Mesodermal cell (in vitro differentiated cells): ENCODE data around the gene SPSB1.
A peak's percentile ranks its signal among the peaks of the same experiment; 100 is the strongest.

ENCODE experiments used
- H3K27ac ChIP-seq: 2 replicates; pipeline ENCODE4 v1.7.0; 2013; ENCODE audit warnings: mild to moderate bottlenecking, low read depth, low read length, moderate library complexity; ENCODE audit not compliant: severe bottlenecking
- H3K36me3 ChIP-seq: 2 replicates; pipeline ENCODE4 v1.7.1; 2013; ENCODE audit warnings: mild to moderate bottlenecking, low read length, moderate library complexity; ENCODE audit not compliant: control insufficient read depth, insufficient read depth
- H3K4me1 ChIP-seq: one replicate; pipeline ENCODE4 v1.7.1; 2013; ENCODE audit warnings: mild to moderate bottlenecking, low read length; ENCODE audit not compliant: insufficient read depth, control insufficient read depth, poor library complexity, severe bottlenecking
- H3K4me3 ChIP-seq: 2 replicates; pipeline ENCODE4 v1.7.0; 2013; ENCODE audit warnings: low read length, control low read depth, mild to moderate bottlenecking; ENCODE audit not compliant: insufficient read depth, poor library complexity, severe bottlenecking; ENCODE audit errors: extremely low read depth
- H3K9me3 ChIP-seq: 2 replicates; pipeline ENCODE4 v1.7.1; 2013; ENCODE audit warnings: mild to moderate bottlenecking, low read length, moderate library complexity; ENCODE audit not compliant: control insufficient read depth
- WGBS, 2 experiments: methylation state at CpG; one replicate each; pipeline ENCODE4 v1.1.5; 2013; ENCODE audit warnings: missing lambda C conversion rate in 2 of 2; ENCODE audit not compliant: insufficient coverage in 2 of 2; 5-methylcytosine and 5-hydroxymethylcytosine counted together

The SPSB1 gene

DNA sequence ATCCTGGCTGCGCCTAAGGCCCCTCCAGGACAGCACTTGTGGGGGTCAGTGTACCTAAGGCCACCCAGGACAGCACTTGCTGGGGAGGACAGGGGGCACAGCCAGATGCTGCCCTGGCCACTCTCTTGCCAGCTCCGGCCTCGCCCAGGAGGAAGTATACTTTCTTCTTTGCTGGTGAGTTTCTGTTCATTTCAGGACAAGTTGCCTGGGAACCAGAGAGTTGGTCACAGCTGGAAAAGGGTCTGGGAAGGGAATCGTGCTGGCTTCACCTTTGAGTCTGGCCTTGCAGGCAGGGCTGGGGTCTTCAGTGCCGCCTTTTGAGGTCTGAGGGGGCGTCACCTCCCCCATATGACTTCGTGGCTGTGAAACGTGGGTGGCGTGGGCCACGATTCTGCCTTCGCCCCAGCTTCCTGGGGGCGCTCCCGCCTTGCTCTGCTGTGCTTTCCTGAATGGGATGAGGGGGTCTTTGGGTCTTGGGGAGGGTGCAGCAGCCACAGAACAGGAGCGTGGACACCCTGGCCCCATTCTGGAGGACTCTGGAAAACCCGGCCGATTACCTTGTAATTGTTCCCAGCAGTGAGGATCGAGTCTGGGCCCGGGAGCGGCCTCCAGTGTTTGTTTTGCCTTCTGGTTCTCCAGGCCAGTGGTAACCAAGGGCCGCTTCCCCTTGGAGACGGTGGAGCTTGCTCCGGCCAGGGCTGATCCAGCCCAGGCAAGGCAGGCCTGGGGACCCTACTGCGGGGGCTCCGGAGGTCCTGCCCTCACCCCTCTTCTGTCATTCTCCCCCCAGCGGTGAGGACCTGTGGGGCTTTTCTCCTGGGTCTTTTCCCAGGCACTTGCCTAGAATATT is 45.9 kb downstream of the SPSB1 start:
- peak overlapping the region; percentile 65 for H3K27ac ChIP-seq
- whole genome bisulfite sequencing, 2 experiments: 88 to 93% methylated on average over 18 to 21 of the region's 25 CpGs
- peaks cover 10% of the 10 kb centered on the region for H3K36me3 ChIP-seq
- peaks cover 21% of the 10 kb centered on the region for H3K4me1 ChIP-seq
- no peaks in the 10 kb centered on the region for H3K9me3 ChIP-seq
- H3K4me3 ChIP-seq: no peak overlapping the region

DNA sequence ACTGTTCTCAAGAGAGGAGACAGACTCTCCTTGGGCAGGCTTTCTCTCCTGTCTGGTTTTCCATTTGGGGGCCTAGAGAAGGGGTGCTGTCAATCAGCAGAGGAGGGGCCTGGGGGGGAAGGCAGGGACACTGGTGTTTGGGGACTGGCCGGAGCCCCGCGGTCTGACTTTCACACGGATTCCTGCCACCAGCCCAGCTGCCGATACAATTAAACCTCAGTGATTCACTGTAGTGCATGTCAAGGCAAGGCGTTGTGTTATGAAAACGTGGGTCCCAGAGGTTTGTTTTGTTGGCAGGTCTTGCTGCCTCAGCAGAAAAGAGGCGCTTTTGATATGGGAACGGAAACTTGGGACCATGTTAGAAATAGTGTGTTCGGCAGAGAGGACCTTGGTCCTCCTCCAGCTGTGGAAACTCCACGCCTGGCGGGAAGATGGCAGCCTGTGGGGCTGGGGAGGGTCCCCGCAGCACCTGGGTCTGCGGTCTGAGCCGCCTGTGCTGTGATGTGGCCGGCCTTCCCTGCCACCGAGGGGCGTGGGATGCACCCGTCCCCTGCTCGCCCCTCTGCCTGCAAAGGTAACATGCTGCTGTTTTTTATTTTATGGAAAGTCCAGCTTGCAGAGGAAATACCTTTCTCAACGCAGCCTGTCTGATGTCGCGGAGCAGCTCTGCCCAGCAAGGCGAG is 47.6 kb downstream of the SPSB1 start:
- H3K9me3 ChIP-seq: no peaks in the 10 kb centered on the region
- WGBS, 2 experiments: 92 to 94% methylated on average over 24 of the region's 24 CpGs
- H3K27ac ChIP-seq: peak overlapping the region; percentile 16
- peaks cover 21% of the 10 kb centered on the region for H3K4me1 ChIP-seq
- peaks cover 10% of the 10 kb centered on the region for H3K36me3 ChIP-seq
- no peak overlapping the region for H3K4me3 ChIP-seq

DNA sequence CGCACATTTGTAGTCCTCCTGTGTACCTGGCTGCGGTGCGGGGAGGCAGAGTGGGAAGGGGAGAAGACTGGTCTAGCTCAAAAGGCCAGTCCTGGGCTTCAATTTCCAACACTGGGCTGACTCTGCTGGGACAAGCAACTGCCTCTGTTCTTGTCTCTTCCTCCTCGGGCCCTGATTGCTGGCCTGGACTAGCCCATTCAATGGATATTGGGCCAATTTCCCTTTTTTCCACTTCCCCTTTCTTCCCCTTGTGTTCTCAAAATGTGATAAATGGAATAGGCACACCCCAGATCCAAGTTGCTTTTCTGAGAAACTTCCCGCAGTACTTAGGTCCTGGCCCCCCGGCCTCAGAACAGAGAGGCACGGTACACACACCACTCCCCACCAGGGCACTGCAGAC is 48.2 kb downstream of the SPSB1 start:
- Histone ChIP-seq H3K27ac (no peak overlapping the region), H3K36me3 (peaks cover 10% of the 10 kb centered on the region), H3K4me3 (no peak overlapping the region), H3K9me3 (no peaks in the 10 kb centered on the region), H3K4me1 (peaks cover 21% of the 10 kb centered on the region)
- 100% methylated on average over 3 to 4 of the region's 7 CpGs for WGBS, 2 experiments

DNA sequence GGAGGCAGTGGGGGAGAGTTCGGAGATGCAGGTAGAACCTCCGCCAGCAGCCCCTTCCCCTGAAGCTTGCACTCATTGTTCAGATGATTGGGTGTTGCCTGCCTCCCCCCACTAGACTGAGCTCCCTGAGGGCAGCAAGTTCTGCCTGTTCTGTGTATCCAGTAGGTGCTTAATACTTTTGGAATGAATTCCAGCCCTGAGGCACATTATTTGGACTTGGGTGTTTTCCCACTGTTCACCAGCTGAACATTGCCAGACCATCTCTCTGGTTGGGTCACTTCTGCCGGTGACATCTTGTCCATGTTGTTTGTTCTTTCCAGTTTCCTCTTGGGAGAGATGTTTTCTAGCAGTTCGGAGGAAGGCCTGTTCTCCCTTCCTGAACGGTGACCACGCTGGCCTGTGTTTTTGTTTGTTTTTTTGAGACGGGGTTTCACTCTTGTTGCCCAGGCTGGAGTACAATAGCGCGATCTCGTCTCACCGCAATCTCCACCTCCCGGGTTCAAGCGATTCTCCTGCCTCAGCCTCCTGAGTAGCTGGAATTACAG is 48.7 kb downstream of the SPSB1 start:
- WGBS, 2 experiments: 95 to 100% methylated on average over 1 to 8 of the region's 13 CpGs
- no peak overlapping the region for H3K4me3 ChIP-seq

DNA sequence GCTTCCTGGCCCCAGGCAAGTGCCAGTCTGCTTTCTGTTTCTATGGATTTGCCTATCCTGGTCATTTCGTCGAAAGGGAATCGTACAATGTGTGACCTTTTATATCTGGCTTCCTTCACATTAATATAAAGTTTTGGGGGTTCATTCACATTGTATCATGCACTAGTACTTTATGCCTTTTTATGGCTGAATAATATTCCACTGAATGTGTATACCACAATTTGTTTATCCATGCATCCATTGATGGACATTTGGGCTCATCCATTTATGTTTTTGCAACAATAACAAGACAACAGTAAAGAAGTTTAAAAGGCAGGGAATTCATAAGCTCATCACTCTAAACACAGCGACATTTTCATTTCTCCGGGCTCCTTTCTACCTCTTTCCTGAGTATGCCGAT is 50.6 kb downstream of the SPSB1 start:
- Histone ChIP-seq H3K27ac (no peak overlapping the region), H3K36me3 (peaks cover 10% of the 10 kb centered on the region), H3K4me1 (peaks cover 17% of the 10 kb centered on the region), H3K9me3 (no peaks in the 10 kb centered on the region), H3K4me3 (no peak overlapping the region)
- 96 to 98% methylated on average over 3 to 5 of the region's 6 CpGs for WGBS, 2 experiments

More for the DNA sequence above, 48.7 kb downstream of the SPSB1 start:
- H3K36me3 ChIP-seq: peaks cover 10% of the 10 kb centered on the region
- no peak overlapping the region for H3K27ac ChIP-seq
- H3K9me3 ChIP-seq: no peaks in the 10 kb centered on the region
- H3K4me1 ChIP-seq: peaks cover 21% of the 10 kb centered on the region

DNA sequence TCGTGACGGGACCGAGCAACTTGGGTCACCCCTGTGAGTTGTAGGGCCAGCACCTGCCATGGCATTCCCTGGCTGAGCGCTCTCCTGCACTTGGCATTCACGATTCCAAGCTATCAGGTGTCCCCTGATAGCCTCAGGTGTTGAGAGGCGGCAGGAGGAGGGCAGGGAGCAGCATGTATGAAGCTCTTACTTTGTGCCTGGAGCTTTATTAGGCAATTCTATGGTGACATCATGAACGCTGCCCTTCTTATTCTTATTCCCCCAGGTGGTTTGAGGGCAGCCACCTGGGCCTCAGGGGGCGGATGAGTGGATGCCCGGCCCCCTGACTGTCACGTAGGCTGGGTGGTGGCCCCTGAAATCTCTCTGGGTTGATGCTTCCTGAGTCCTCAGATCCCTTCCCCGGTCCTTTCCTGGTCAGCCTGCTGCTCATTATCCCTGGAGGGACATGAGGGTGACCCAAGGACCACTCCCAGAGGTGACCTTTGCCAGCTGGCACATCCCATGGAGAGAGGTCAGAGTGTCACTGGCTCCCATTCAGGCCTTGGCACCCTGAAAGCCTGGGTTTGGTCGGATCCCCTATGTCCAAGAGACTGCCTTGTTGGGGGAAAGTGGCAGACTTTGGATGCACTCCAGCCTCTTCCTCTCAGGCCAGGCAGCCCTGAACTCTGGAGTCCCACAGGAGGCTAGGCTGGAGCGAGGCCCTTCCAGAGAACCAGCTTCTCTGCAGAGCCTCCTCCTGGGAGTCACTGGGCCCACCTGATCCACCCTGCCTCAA is 51.9 kb downstream of the SPSB1 start:
- peaks cover 10% of the 10 kb centered on the region for H3K36me3 ChIP-seq
- H3K4me3 ChIP-seq: no peak overlapping the region
- H3K9me3 ChIP-seq: no peaks in the 10 kb centered on the region
- WGBS, 2 experiments: 86 to 95% methylated on average over 11 to 12 of the region's 13 CpGs
- peaks cover 6% of the 10 kb centered on the region for H3K4me1 ChIP-seq
- no peak overlapping the region for H3K27ac ChIP-seq

DNA sequence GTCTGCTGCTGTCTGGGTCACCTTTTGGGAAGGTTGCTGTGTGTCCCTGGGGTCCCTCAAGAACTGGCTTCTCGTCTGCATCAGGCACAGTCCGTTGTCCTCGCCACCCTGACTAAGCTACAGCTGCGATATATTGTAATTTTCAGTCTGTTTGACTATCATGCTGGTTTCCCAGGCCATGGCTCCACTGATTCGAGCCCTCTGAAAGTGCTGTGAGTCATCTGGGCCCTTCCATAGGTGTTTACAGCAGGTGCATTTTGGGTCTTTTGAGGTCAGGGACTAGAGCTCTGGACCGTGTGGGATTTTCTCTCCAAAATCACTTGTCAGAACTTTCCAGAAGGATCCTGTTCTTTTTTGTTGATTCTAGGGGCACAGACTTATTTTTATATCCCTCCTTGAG is 52.8 kb downstream of the SPSB1 start:
- peaks cover 12% of the 10 kb centered on the region for H3K36me3 ChIP-seq
- H3K27ac ChIP-seq: no peak overlapping the region
- peaks cover 8% of the 10 kb centered on the region for H3K4me1 ChIP-seq
- H3K4me3 ChIP-seq: no peak overlapping the region
- H3K9me3 ChIP-seq: no peaks in the 10 kb centered on the region
- 92 to 97% methylated on average over 6 of the region's 6 CpGs for WGBS, 2 experiments

DNA sequence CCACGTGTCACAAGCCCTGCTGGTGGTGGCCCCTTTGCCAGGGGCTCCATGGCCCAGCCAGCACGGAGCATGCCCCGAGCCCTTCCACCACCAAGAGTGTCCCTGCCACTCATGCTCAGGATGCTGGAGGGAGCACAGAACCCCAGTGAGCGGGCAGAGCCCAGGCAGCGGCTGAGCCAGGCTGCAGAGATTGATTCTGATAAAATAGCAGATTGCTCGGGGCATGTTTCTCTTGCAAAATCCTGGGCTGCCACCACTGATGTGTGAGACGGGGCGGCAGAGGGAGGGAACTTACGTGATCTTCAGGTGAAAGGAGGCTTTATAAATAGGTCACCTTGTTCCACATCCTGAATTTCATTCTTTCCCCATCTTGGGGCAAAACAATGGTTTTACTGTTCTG is 53.2 kb downstream of the SPSB1 start:
- Histone ChIP-seq H3K9me3 (no peaks in the 10 kb centered on the region), H3K27ac (no peak overlapping the region), H3K4me1 (peaks cover 9% of the 10 kb centered on the region), H3K4me3 (no peak overlapping the region), H3K36me3 (peaks cover 12% of the 10 kb centered on the region)
- WGBS, 2 experiments: 76 to 80% methylated on average over 2 to 7 of the region's 9 CpGs

DNA sequence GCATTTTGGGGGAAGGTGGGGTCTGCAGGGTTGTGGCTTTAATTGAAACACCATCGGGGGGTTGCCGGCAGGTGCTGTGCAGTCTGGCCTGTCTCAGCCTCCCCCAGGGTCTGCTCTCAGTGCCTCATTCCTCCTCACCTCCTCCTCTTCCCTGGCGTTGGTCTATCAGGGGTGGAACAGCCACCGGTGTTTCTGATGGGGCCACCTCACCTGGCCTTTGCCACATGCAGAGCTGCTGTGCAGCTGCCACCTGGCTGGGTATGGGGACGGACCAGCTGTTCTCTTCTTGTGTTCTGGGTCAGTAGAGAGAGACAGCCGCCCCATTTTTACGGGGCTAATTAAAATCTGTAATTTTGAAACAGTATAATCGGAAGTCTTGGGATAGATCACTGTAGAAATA is 53.9 kb downstream of the SPSB1 start:
- WGBS, 2 experiments: 88 to 95% methylated on average over 5 to 8 of the region's 8 CpGs
- peaks cover 13% of the 10 kb centered on the region for H3K4me1 ChIP-seq
- no peak overlapping the region for H3K4me3 ChIP-seq
- no peaks in the 10 kb centered on the region for H3K9me3 ChIP-seq
- no peak overlapping the region for H3K27ac ChIP-seq
- H3K36me3 ChIP-seq: peaks cover 12% of the 10 kb centered on the region

DNA sequence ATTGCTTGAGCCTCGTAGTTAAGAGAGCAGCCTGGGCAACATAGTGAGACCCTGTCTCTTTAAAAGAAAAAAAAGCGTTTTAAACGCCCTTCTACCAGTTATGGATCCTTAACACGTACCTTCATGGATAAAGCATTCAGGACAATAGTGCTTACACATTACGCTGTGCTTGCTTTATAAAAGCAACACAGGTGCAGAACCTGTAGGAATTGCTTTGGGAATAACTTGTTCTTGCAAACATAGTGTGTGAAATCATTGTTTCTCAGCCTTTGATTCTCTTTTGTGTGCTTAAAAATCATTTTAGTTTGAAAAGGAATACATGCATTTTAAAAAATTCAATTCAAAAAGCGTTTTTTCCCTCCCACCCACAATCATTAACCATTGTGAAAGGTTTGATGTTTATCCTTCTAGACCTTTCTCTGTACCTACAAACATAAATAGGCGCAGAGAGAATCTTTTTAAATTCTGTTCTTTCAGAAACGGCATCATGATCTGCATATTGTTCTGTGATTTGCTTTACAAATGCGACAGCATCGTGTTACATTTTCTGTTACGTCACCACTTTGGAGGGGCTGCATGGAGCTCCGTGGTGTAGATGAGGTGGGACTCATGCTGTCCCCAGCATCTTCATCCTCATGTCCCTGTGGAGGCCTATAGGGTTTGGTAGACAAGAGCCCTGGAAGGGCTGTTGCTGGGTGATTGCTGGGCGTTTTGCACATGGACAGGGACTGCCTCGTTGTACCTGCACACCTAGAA is 54.6 kb downstream of the SPSB1 start:
- Histone ChIP-seq H3K4me1 (peaks cover 13% of the 10 kb centered on the region), H3K36me3 (peaks cover 8% of the 10 kb centered on the region), H3K9me3 (no peaks in the 10 kb centered on the region), H3K27ac (no peak overlapping the region), H3K4me3 (no peak overlapping the region)
- 81 to 86% methylated on average over 10 to 13 of the region's 14 CpGs for WGBS, 2 experiments
